ENCODE measurements around the gene GATAD2A. TPM values are rescaled to one million over a fixed set of nuclear protein-coding genes. Genes with fewer than 3 reads are reported as not detected.

Gene GATAD2A
- total RNA-seq, 1 donor from 2014 or later = 163 TPM

DNA sequence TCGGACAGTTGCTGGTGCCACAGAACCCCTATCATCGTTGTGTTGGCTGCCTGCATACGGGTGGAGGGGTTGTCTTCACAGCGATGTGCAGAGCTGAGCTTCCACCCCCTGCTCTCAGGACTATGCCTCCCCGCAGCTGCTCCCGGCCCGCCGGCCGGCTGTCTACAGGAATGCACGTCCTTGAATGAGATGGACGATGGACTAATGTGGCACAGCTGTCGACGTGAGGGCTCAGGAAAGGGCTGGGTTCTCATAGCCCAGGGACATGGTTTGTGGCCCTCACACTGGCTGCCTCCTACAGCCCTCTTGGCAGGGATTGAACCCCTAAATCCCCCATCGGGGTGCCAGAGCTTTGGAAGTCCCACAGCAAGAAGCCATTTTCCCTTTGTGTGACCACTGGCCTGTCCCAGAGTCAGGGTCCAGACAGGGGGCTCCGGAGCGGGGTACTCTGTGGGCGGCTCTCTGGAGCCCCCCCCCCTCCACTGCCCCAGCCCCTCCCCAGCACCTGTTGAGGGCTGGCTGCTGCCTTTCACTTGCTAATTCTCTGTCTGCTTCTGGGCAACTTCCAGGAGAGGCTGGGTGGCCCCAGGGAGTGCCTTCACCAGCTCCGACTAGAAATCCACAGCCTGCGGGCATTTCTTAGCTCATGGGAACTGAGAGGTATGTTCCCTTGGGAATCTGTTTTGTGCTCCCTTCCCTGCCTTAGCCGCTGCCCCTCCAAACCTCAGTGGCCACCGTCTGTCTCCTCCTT, 69.7 kb downstream of the GATAD2A start:
- no peak for DNase-seq (ENCODE audit: low read depth)
- peaks cover 10% of the 10 kb centered on the region for H3K4me1 ChIP-seq (ENCODE audit: insufficient read depth, low read length)
- FAIRE-seq = no peak
- peaks cover 99% of the 10 kb centered on the region for H3K79me2 ChIP-seq (ENCODE audit: insufficient read depth, low read length)
- H3K27me3 Mint-ChIP-seq (ENCODE audit: low read depth, unreplicated experiment) = no peaks in the 10 kb centered on the region
- H3K4me3 Mint-ChIP-seq (ENCODE audit: unreplicated experiment) = no peak overlapping the region
- no peaks in the 10 kb centered on the region for H3K9me3 ChIP-seq (ENCODE audit: insufficient read depth, low read depth, low read length)
- no peak overlapping the region for H3K4me2 ChIP-seq (ENCODE audit: low read length)
- peaks cover 4% of the 10 kb centered on the region for H3K9me3 Mint-ChIP-seq (ENCODE audit: unreplicated experiment)
- peaks cover 29% of the 10 kb centered on the region for H3K36me3 Mint-ChIP-seq (ENCODE audit: low read depth, unreplicated experiment)
- no peak overlapping the region for H3K9ac ChIP-seq (ENCODE audit: low read length)
- no peak overlapping the region for H3K4me3 ChIP-seq (ENCODE audit: insufficient read depth, low read depth, low read length)
- TF ChIP-seq CTCF (IDR thresholded peaks at IDR 0.05; ENCODE audit: insufficient read depth, low read depth, low read length) = no peak
- TF ChIP-seq EZH2 (IDR thresholded peaks at IDR 0.05; ENCODE audit: insufficient read depth, low read length) = no peak
- H3K27ac ChIP-seq (ENCODE audit: low read depth, low read length) = no peak overlapping the region
- H3K4me1 Mint-ChIP-seq (ENCODE audit: low read depth, unreplicated experiment) = peaks cover 14% of the 10 kb centered on the region
- no peak overlapping the region for H2AFZ ChIP-seq (ENCODE audit: low read depth, low read length)
- H4K20me1 ChIP-seq (ENCODE audit: insufficient read depth, low read length) = peaks cover 91% of the 10 kb centered on the region
- no peaks in the 10 kb centered on the region for H3K36me3 ChIP-seq (ENCODE audit: insufficient read depth, low read length)
- H3K27ac Mint-ChIP-seq (ENCODE audit: unreplicated experiment) = no peak overlapping the region
- no peaks in the 10 kb centered on the region for H3K27me3 ChIP-seq (ENCODE audit: insufficient read depth, low read length)

GRCh38 chr19:19475849-19476828, 70.7 kb downstream of the GATAD2A start:
- no peak overlapping the region for H3K27ac ChIP-seq (ENCODE audit: low read depth, low read length)
- Mint-ChIP-seq H3K27ac (ENCODE audit: unreplicated experiment) (no peak overlapping the region), H3K9me3 (ENCODE audit: unreplicated experiment) (no peaks in the 10 kb centered on the region), H3K36me3 (ENCODE audit: low read depth, unreplicated experiment) (peaks cover 27% of the 10 kb centered on the region), H3K4me3 (ENCODE audit: unreplicated experiment) (peak overlapping the region; percentile 55), H3K27me3 (ENCODE audit: low read depth, unreplicated experiment) (no peaks in the 10 kb centered on the region), H3K4me1 (ENCODE audit: low read depth, unreplicated experiment) (peaks cover 14% of the 10 kb centered on the region)
- peak overlapping the region; percentile 14 for H3K9ac ChIP-seq (ENCODE audit: low read length)
- H3K9me3 ChIP-seq (ENCODE audit: insufficient read depth, low read depth, low read length) = no peaks in the 10 kb centered on the region
- H3K4me1 ChIP-seq (ENCODE audit: insufficient read depth, low read length) = peaks cover 10% of the 10 kb centered on the region
- FAIRE-seq (no peak), DNase-seq (ENCODE audit: low read depth) (no peak)
- H3K4me3 ChIP-seq (ENCODE audit: insufficient read depth, low read depth, low read length) = no peak overlapping the region
- H4K20me1 ChIP-seq (ENCODE audit: insufficient read depth, low read length) = peaks cover 92% of the 10 kb centered on the region
- no peak overlapping the region for H2AFZ ChIP-seq (ENCODE audit: low read depth, low read length)
- no peaks in the 10 kb centered on the region for H3K27me3 ChIP-seq (ENCODE audit: insufficient read depth, low read length)
- H3K36me3 ChIP-seq (ENCODE audit: insufficient read depth, low read length) = no peaks in the 10 kb centered on the region
- peaks cover 99% of the 10 kb centered on the region for H3K79me2 ChIP-seq (ENCODE audit: insufficient read depth, low read length)
- no peak overlapping the region for H3K4me2 ChIP-seq (ENCODE audit: low read length)
- peak; percentile 29 for TF ChIP-seq CTCF (IDR thresholded peaks at IDR 0.05; ENCODE audit: insufficient read depth, low read depth, low read length)
- no peak for TF ChIP-seq EZH2 (IDR thresholded peaks at IDR 0.05; ENCODE audit: insufficient read depth, low read length)

Data from astrocyte (in vitro differentiated cells and primary cell).